Spleen (tissue), 7 donors: ENCODE data around the gene CCDC148.
"Not testable (repeated sequence)": the region's sequence is repeated elsewhere in the genome, so short reads cannot be mapped to it uniquely, and the experiment has no call there.

ENCODE experiments used
- CTCF ChIP-seq, 11 experiments: fragments of 200-600 bp in 7 of 11; fragments of 450-650 bp in 4 of 11; sonication (generic) in 4 of 11; IDR thresholded peaks in 8 of 11; conservative IDR thresholded peaks in 3 of 11; 1 replicate in 7 of 11; 2 replicates in 4 of 11; pipeline versions ENCODE4 v1.4.0 to v1.8.0; 2016 to 2021; ENCODE audit warnings: antibody characterized with exemption in 11 of 11, inconsistent platforms in 4 of 11, mild to moderate bottlenecking in 1 of 11
- POLR2A ChIP-seq, 3 donors: fragments of 450-650 bp; IDR thresholded peaks; one replicate each; pipeline ENCODE4 v1.5.1; 2017; ENCODE audit warnings: antibody characterized with exemption in 3 of 3, mild to moderate bottlenecking in 1 of 3
- donor health status: DM: no; HTN: no; CAD: no; lungs with moderate emphysema.
- donor health status: DM: no; HTN: no; CAD: no.
- donor health status: DM: no; HTN: no; CAD: no.

- not testable (repeated sequence) for TF ChIP-seq POLR2A (IDR thresholded peaks at IDR 0.05); CTCF (IDR thresholded peaks at IDR 0.05 in 8 of 11, conservative IDR thresholded peaks at IDR 0.05 in 3 of 11)
Measured at GRCh38 chr2:158439062-158439461, 17.5 kb downstream of the CCDC148 start.
